Measurements from ENCODE around the gene PLEKHA7. TPM values are rescaled to one million over a fixed set of nuclear protein-coding genes. Genes with fewer than 3 reads are reported as not detected.
A peak's percentile ranks its signal among the peaks of the same experiment; 100 is the strongest.

PLEKHA7 gene
- total and polyA plus RNA-seq, 2 of the 8 experiments (the other 6 are each of a cell fraction or from before 2014, with no cell fraction given): 11.4 to 25.6 TPM

DNA sequence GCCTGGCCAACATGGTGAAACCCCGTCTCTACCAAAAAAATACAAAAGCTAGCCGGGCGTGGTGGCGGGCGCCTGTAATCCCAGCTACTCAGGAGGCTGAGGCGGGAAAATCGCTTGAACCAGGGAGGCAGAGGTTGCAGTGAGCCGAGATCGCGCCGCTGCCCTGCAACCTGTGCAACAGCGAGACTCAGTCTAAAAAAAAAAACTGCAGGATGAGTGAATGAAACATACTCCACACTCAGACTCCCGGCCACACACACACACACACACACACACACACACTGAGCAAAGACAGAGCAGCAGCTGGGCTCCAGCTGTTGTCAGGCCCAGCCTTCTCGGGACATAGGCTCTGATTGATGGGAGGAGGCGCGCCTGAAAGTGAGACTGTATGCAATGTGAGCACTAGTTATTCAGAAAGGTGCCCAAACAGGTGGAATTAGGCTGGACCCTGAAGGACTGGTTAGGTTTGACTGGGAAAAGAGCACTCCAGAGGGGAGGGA, 1.5 kb upstream of the PLEKHA7 start:
- H2BK15ac ChIP-seq (ENCODE audit: low read length): no peak overlapping the region
- no peak overlapping the region for H3K27ac ChIP-seq (ENCODE audit: low read depth, low read length)
- H3K27me3 ChIP-seq (replicated peaks in 1 of 4; ENCODE audit: control insufficient read depth in 3 of 4, extremely low read depth in 1 of 4, insufficient read depth in 3 of 4, low read length in 3 of 4): peaks cover 0 to 3% (median 1%) of the 10 kb centered on the region in 4 experiments; a peak in 3 of 7 replicates
- H3K9ac ChIP-seq (replicated peaks in 1 of 4; ENCODE audit: extremely low read depth in 1 of 4, low read depth in 3 of 4, low read length in 3 of 4): no peak overlapping the region
- FAIRE-seq (no peak), DNase-seq (ENCODE audit: low read depth in 1 of 2, low spot score in 2 of 2) (no peak)
- no peak overlapping the region for H3K18ac ChIP-seq (ENCODE audit: extremely low read depth, low read length)
- H3K4me2 ChIP-seq (ENCODE audit: insufficient read depth in 1 of 2, low read depth in 2 of 2, low read length in 2 of 2): peak overlapping the region; percentile 92 to 98; a peak in 3 of 4 replicates
- no peak overlapping the region for H2BK12ac ChIP-seq (ENCODE audit: low read depth, low read length)
- H3K79me1 ChIP-seq (ENCODE audit: low read depth, low read length): peaks cover 6% of the 10 kb centered on the region
- H3K9me3 ChIP-seq (ENCODE audit: insufficient read depth in 2 of 2, low read depth in 1 of 2, low read length in 1 of 2): no peaks in the 10 kb centered on the region
- H2AK5ac ChIP-seq (ENCODE audit: low read depth, low read length): no peak overlapping the region
- ChIA-PET CTCF (ENCODE audit: partially characterized antibody) (interaction anchor here (0.7 to 5.2 kb wide), 30 partner anchors 8 to 226 kb away, joined by 3 to 34 read pairs (median 5); no protein-coding TSS in a partner anchor), POLR2A (ENCODE audit: partially characterized antibody) (interaction anchor here (1.2 to 2.5 kb wide), 5 partner anchors 8 to 63 kb away, joined by 5 to 16 read pairs (median 7); partner anchors contain the start of gene RPS13)
- H3K23me2 ChIP-seq (ENCODE audit: low read depth, low read length): peaks cover 14% of the 10 kb centered on the region
- H2BK120ac ChIP-seq (replicated peaks; ENCODE audit: low read depth, low read length): no peak overlapping the region
- H2BK5ac ChIP-seq (ENCODE audit: low read depth, low read length): no peak overlapping the region
- no peak overlapping the region for H2BK20ac ChIP-seq (ENCODE audit: low read length)
- peaks cover 10 to 27% (median 14%) of the 10 kb centered on the region in 4 experiments; a peak in 6 of 7 replicates for H3K4me1 ChIP-seq (replicated peaks in 1 of 4; ENCODE audit: control insufficient read depth in 3 of 4, insufficient read depth in 4 of 4, low read length in 3 of 4)
- no peak overlapping the region for H3K14ac ChIP-seq (ENCODE audit: insufficient read length)
- WGBS, 2 experiments (ENCODE audit: extremely low coverage in 1 of 2, insufficient coverage in 1 of 2, insufficient read length in 1 of 2, insufficient replicate concordance in 2 of 2, low coverage in 1 of 2, low lambda C conversion rate in 2 of 2, missing lambda C conversion rate in 1 of 2): 93% methylated on average over 16 of the region's 16 CpGs; no CpG with 5 or more reads in 1 of the 2 experiments
- H3K79me2 ChIP-seq (ENCODE audit: control insufficient read depth in 1 of 2, insufficient read depth in 2 of 2, low read length in 2 of 2): peaks cover 0 to 9% of the 10 kb centered on the region in 2 experiments; a peak in 2 of 4 replicates
- H4K20me1 ChIP-seq (replicated peaks in 1 of 2; ENCODE audit: control insufficient read depth in 1 of 2, insufficient read depth in 2 of 2, low read length in 2 of 2): peaks cover 0 to 4% of the 10 kb centered on the region in 2 experiments
- H4K91ac ChIP-seq (replicated peaks; ENCODE audit: insufficient read length, low read length): no peak overlapping the region
- no peak overlapping the region for H3K4ac ChIP-seq (replicated peaks; ENCODE audit: insufficient read length, low read depth, low read length)
- H3K23ac ChIP-seq (ENCODE audit: insufficient read length): no peak overlapping the region
- no peak overlapping the region for H4K8ac ChIP-seq (ENCODE audit: extremely low read depth, insufficient read depth, low read length)
- no peaks in the 10 kb centered on the region for H3K36me3 ChIP-seq (ENCODE audit: control insufficient read depth in 2 of 4, insufficient read depth in 4 of 4, low read length in 3 of 4)
- H3K4me3 ChIP-seq (ENCODE audit: extremely low read depth in 1 of 4, insufficient read depth in 2 of 4, low read depth in 3 of 4, low read length in 4 of 4): peak overlapping the region in 1 of 4 experiments; percentile 74; a peak in 2 of 8 replicates
- no peak overlapping the region for H2AFZ ChIP-seq (ENCODE audit: low read length)
- H3K56ac ChIP-seq (replicated peaks; ENCODE audit: insufficient read length, low read depth, low read length): no peak overlapping the region
- no peak overlapping the region for H4K5ac ChIP-seq (ENCODE audit: insufficient read length, low read depth, low read length)
- no peak for TF ChIP-seq BACH1 (IDR thresholded peaks at IDR 0.05; ENCODE audit: low read length)
